Activated CD4-positive, alpha-beta T cell treated with anti-CD3 and anti-CD28 coated beads, Interleukin-2, Interleukin-4, amounts not matched to agents 100 ng/mL and 50 ng/mL, durations not matched to agents 16 hours and 8 hours (primary cell): ENCODE results near the gene SEC24C.
"Not testable (repeated sequence)": the region's sequence is repeated elsewhere in the genome, so short reads cannot be mapped to it uniquely, and the experiment has no call there.

Source experiments
- DNase-seq: peaks from one replicate; pipeline ENCODE4 v3.0.0-alpha.2; 2020; ENCODE audit warnings: low spot score

Gene SEC24C

DNA sequence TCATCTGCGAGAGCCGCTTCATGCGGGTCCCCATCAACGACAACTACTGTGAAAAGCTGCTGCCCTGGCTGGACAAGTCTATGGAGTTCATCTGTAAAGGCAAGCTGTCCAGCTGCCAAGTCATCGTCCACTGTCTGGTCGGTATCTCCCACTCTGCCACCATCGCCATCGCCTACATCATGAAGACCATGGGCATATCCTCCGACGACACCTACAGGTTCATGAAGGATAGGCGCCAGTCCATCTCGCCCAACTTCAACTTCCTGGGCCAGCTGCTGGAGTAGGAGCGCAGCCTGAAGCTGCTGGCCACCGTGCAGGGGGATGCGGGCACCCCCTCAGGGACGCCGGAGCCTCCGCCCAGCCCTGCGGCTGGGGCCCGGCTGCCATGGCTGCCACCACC lies 11.7 kb upstream of the SEC24C start:
- DNase-seq, result no peak

DNA sequence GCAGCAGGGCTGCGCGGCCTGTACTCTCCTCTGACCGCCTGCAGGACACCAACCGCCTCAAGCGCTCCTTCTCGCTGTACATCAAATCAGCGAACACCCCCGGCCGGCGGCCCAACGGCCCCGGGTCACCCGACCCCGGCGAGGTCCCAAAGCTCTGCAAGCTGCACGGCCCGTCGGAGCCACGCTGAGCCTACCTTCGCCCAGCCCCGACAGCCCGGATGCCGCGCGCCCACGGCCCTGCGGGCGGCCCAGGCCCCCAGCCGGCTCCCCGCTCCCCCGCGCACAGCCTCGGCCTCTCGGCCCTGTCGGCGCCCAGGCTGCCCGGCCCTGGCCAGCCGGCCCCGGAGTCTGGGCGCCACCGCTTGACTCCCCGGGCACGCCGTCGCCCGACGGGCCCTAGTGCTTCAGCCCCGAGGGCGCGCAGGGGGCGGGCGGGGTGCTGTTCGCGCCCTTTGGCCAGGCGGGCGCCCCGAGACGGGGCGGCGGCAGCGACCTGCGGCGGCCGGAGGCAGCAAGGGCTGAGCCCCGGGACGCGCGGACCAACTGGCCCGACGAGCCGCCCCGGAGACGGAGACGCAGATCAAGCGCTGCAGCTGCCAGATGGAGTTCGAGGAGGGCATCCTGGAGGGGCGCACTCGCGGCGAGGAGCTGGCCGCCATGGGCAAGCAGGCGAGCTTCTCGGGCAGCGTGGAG lies 11.1 kb upstream of the SEC24C start:
- no peak for DNase-seq

GRCh38 chr10:73734028-73734720 lies 10.0 kb upstream of the SEC24C start:
- DNase-seq, result no peak

DNA sequence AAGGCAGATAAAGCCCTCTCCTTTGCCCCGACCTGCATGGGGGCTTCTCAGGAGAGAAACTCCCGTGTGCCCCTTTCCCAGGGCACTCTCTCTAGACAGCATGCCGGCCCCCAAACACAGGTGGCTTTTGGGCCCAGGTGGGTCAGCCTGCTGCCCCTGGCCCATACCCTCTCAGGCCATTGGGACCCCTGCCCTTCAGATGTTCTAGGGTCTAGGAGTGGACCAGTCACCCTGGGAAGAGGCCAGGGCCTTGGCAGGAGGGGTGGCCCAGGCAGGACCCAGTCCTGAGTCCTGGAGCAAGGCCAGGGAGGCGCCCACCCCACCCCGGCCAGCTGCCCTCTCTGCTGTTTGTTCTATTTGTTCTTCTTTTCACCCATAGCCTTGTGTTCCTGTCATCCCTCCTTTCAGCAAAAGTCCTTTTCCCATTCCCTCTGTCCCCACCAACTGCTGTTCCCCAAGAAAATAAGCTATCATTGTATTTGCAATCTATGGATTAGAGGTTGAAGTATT lies 9.3 kb upstream of the SEC24C start:
- no peak for DNase-seq

- not testable (repeated sequence) for DNase-seq
Measured at GRCh38 chr10:73740501-73741254, 3.5 kb upstream of the SEC24C start.

DNA sequence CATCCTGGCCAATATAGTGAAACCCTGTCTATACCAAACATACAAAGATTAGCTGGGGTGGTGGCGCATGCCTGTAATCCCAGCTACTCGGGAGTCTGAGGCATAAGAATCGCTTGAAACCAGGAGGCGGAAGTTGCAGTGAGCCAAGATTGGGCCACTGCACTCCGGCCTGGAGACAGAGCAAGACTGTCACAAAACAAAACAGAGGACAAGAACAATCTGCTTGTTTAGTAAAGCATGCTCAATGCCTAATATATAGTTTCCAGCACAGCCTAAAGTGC lies 1.8 kb upstream of the SEC24C start:
- DNase-seq, result no peak

DNA sequence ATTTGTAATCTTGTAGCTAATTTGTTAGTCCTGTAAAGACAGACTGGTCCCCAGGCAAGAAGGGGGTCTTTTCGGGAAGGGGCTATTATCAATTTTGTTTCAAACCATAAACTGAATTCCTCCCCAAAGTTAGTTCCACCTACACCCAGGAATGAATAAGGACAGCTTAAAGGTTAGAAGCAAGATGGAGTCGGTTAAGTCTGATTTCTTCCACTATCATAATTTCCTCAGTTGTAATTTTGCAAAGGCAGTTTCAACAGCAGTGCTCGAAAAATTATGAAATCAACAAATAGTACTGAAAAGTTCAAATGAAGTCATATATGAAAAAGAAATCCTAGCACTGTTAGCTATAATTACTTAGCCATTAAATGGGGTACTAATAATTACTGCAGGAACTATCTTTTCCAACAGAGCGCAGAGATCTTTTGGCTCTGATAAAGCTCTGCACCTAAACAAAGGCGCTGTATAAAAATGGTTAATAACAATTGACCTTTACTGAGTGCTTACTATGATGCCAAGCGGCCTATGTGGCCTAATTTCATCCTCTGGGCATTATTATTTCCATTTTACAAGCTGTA lies 756 bp upstream of the SEC24C start:
- DNase-seq, result no peak

GRCh38 chr10:73744664-73744975 lies 448 bp downstream of the SEC24C start:
- DNase-seq, result peak; percentile 54

DNA sequence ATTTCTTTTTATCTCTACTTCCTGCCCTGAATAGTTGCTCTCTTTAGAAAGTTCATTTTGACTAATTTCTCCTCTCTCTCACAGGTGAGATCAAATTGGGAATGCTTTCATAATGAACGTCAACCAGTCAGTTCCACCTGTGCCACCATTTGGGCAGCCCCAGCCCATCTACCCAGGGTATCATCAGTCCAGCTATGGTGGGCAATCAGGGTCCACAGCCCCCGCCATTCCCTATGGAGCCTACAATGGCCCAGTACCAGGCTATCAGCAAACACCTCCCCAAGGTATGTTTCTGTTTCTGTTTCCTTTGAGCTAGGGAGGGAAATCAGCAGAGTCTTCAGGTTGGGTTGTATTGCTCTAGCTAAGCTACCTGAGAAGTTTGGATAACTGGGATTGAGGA lies 2.5 kb downstream of the SEC24C start:
- no peak for DNase-seq

- DNase-seq, result no peak
Measured at GRCh38 chr10:73750819-73751218, 6.6 kb downstream of the SEC24C start.

DNA sequence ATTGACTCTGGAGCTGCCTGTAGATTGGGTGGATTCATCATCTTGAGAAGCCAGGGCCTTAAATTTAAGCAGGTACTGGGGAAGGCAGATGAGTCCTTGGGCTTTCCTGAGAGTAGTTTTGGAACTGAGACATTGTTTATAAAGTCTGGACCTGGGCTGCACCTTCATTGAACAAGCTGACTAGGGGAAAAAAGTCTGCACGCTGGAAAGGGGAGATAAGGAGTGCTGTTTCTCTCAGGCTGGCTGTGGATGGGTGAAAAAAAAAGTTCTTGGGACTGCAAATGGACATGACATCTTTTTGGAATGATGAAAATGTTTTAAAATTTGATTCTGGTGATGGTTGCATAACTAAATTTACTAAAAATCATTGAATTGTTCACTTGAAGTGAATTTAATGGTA lies 12.0 kb downstream of the SEC24C start:
- no peak for DNase-seq

GRCh38 chr10:73758704-73759511 lies 14.7 kb downstream of the SEC24C start:
- DNase-seq, result no peak

DNA sequence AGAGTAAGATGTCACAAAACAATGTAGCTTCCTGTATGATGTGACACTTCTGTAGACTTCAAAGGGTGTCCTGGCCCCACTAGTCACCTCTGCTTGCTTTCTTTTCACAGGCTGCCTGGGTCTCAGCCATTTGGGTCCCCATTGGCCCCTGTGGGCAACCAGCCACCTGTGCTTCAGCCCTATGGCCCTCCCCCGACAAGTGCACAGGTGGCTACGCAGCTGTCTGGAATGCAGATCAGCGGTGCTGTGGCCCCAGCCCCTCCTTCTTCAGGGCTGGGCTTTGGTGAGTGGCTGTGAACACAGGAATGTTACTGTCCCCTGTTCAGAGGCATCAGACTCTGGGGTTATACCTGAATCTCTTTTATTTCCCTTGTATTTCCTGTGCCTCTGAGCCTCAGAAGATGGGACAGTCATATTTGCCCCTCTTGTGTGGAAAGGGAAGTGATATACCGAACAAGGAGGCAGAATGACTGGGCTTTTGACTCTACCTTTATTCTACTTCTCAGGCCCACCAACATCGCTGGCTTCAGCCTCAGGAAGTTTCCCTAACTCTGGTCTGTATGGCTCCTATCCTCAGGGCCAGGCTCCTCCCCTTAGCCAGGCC lies 15.4 kb downstream of the SEC24C start:
- DNase-seq, result peak; percentile 56

DNA sequence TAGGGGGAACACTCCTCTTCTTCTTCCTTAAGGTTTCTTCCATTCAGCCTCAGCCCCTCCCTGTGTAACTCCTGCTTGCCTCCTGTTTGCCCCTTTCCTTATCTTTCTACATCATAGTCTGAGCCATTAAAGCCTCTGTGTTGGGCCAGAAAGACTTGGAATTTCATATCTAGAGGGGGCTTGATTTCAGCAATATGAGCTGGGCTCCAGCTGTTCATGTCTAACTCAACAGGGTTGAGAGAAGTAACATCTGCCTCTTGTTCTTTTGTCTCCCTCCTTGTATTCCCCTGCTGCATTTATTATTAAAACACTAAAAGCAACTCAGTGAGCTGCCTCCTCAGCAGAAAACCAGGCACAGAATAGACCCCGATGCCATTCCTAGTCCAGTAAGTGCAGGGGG lies 17.6 kb downstream of the SEC24C start:
- no peak for DNase-seq

- peak; percentile 89 for DNase-seq
Measured at GRCh38 chr10:73762915-73763314, 18.7 kb downstream of the SEC24C start.

GRCh38 chr10:73763343-73763742 lies 19.2 kb downstream of the SEC24C start:
- peak; percentile 49 for DNase-seq

GRCh38 chr10:73765066-73765465 lies 20.9 kb downstream of the SEC24C start:
- DNase-seq, result no peak

DNA sequence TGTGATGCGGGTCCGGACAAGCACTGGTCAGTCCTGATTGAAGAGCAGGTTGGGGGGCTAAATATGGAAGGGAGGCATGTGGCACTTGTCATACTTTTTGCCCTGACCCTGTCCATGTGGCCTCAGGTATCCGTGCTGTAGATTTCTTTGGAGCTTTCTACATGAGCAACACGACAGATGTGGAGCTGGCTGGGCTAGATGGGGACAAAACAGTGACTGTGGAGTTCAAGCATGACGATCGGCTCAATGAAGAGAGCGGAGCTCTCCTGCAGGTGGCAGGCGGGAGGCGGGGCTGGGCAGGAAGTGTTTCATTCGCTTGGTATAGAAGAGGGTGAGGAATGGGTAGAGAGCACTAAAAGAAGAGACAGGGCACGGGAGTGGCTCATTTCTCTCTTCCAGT lies 24.7 kb downstream of the SEC24C start:
- DNase-seq, result peak; percentile 50

DNA sequence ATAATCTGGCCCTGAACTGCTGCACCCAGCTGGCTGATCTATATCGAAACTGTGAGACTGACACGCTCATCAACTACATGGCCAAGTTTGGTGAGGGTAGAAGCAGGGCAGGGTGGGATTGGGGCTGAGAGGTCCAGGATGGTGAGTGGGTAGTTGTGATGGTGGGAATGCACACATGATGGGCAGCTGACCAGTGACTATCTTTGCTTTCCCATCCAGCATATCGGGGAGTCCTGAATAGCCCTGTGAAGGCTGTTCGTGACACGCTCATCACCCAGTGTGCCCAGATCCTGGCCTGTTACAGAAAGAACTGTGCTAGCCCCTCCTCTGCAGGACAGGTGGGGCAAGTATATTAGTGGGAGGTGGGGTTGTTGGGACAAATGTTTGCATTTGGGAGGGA lies 25.2 kb downstream of the SEC24C start:
- no peak for DNase-seq

GRCh38 chr10:73771722-73772280 lies 27.6 kb downstream of the SEC24C start:
- peak; percentile 74 for DNase-seq
